HG03457 (cell line): ENCODE results near the gene SPATA46.

Source experiments
- ATAC-seq: cut with Tn5 transposase; IDR thresholded peaks from one replicate; pipeline ENCODE4 v1.9.1; 2021; ENCODE audit warnings: moderate number of reproducible peaks; ENCODE audit not compliant: unreplicated experiment

SPATA46 gene

GRCh38 chr1:162391790-162392563, 15.3 kb upstream of the SPATA46 start:
- ATAC-seq: no peak

- ATAC-seq: no peak
These were observed 13.9 kb upstream of the SPATA46 start for GRCh38 chr1:162390396-162391185.

GRCh38 chr1:162389971-162390370, 13.3 kb upstream of the SPATA46 start:
- no peak for ATAC-seq

GRCh38 chr1:162389021-162389818, 12.6 kb upstream of the SPATA46 start:
- no peak for ATAC-seq

- no peak for ATAC-seq
These were observed 12.0 kb upstream of the SPATA46 start for GRCh38 chr1:162388615-162389014.

GRCh38 chr1:162388083-162388594, 11.5 kb upstream of the SPATA46 start:
- ATAC-seq: no peak

GRCh38 chr1:162387226-162388082, 10.8 kb upstream of the SPATA46 start:
- no peak for ATAC-seq

GRCh38 chr1:162386292-162387225, 9.9 kb upstream of the SPATA46 start:
- no peak for ATAC-seq

- ATAC-seq: no peak
These were observed 9.0 kb upstream of the SPATA46 start for GRCh38 chr1:162385702-162386101.

GRCh38 chr1:162385280-162385623, 8.6 kb upstream of the SPATA46 start:
- ATAC-seq: no peak

GRCh38 chr1:162384601-162385279, 8.1 kb upstream of the SPATA46 start:
- ATAC-seq: no peak

- no peak for ATAC-seq
These were observed 7.5 kb upstream of the SPATA46 start for GRCh38 chr1:162384116-162384515.

- ATAC-seq: no peak
These were observed 6.9 kb upstream of the SPATA46 start for GRCh38 chr1:162383516-162383915.

GRCh38 chr1:162383091-162383490, 6.4 kb upstream of the SPATA46 start:
- no peak for ATAC-seq

- ATAC-seq: no peak
These were observed 5.5 kb upstream of the SPATA46 start for GRCh38 chr1:162381941-162382750.

GRCh38 chr1:162381383-162381782, 4.7 kb upstream of the SPATA46 start, which contains the start of gene C1orf226:
Gene C1orf226 (plus strand): TSS chr1:162381728. CDS start chr1:162381902, 174 bp downstream.
- ATAC-seq: no peak

GRCh38 chr1:162380061-162380846, 3.6 kb upstream of the SPATA46 start:
- ATAC-seq: no peak
